HepG2 (cell line): Measurements from ENCODE around the gene SULT1B1. TPM values are rescaled to one million over a fixed set of nuclear protein-coding genes. Genes with fewer than 3 reads are reported as not detected.

Experiments
- ATAD3A ChIP-seq: sonication (generic); formaldehyde crosslinking; IDR thresholded peaks from 2 replicates; pipeline ENCODE4 v1.4.0; 2020; ENCODE audit warnings: missing genetic modification reagents
- ATF1 ChIP-seq: IDR thresholded peaks from 2 replicates; pipeline ENCODE4 v1.6.1; 2016; ENCODE audit warnings: mild to moderate bottlenecking, control low read depth
- JUND ChIP-seq: sonication (generic); formaldehyde crosslinking; IDR thresholded peaks from 2 replicates; pipeline ENCODE4 v1.8.0; 2022; ENCODE audit warnings: mild to moderate bottlenecking, missing genetic modification reagents
- NR2F1 ChIP-seq, 2 experiments: fragments of 450-650 bp in 1 of 2; formaldehyde crosslinking in 1 of 2; IDR thresholded peaks; 2 replicates each; pipeline versions ENCODE4 v1.5.0 to v1.6.1; 2016 to 2020; ENCODE audit warnings: mild to moderate bottlenecking in 1 of 2, missing compliant biosample characterization in 1 of 2, missing genetic modification reagents in 1 of 2, moderate library complexity in 1 of 2
- POLR2AphosphoS2 ChIP-seq: IDR thresholded peaks from 2 replicates; pipeline ENCODE4 v1.6.1; 2011; ENCODE audit warnings: low read depth, low read length, improper control_type of control experiment
- RCOR2 ChIP-seq: IDR thresholded peaks from 2 replicates; pipeline ENCODE4 v1.6.1; 2016; ENCODE audit warnings: missing biosample characterization, missing genetic modification reagents
- SAP130 ChIP-seq: IDR thresholded peaks from 2 replicates; pipeline ENCODE4 v1.6.1; 2016; ENCODE audit warnings: low read depth
- SMARCE1 ChIP-seq: fragments of 450-650 bp; IDR thresholded peaks from 2 replicates; pipeline ENCODE4 v1.6.1; 2017; ENCODE audit warnings: borderline replicate concordance
- STAG1 ChIP-seq: sonication (generic); formaldehyde crosslinking; IDR thresholded peaks from 2 replicates; pipeline ENCODE4 v1.4.0; 2020; ENCODE audit warnings: missing genetic modification reagents
- YEATS4 ChIP-seq: sonication (generic); formaldehyde crosslinking; IDR thresholded peaks from 2 replicates; pipeline ENCODE4 v1.4.0; 2020; ENCODE audit warnings: missing genetic modification reagents, borderline replicate concordance
- ZKSCAN8 ChIP-seq: IDR thresholded peaks from 2 replicates; pipeline ENCODE4 v1.6.1; 2016; ENCODE audit warnings: borderline replicate concordance, missing genetic modification reagents, missing compliant biosample characterization
- ZMYM2 ChIP-seq: sonication (generic); formaldehyde crosslinking; IDR thresholded peaks from 2 replicates; pipeline ENCODE4 v1.8.0; 2022; ENCODE audit warnings: mild to moderate bottlenecking, missing genetic modification reagents
- ZNF644 ChIP-seq: IDR thresholded peaks from 2 replicates; pipeline ENCODE4 v1.6.1; 2016; ENCODE audit warnings: low read depth
- polyA plus RNA-seq, 8 experiments: library from polyadenylated mRNA; depleted of rRNA in 3 of 8; stranded (reverse) in 7 of 8; unstranded in 1 of 8; fragments of >200 nt; fragmentation: Illumina TruSeq in 4 of 8; extraction: Trizol in 4 of 8; gene quantifications; 2 replicates each; pipeline versions ENCODE4 v1.2.1 to v1.2.3, GENCODE V29; 2011 to 2016; ENCODE audit warnings: low read depth in 4 of 8, missing spikeins in 1 of 8, mixed read lengths in 1 of 8; ENCODE audit not compliant: insufficient read depth in 1 of 8
- total RNA-seq, 5 experiments: library from RNA; depleted of rRNA; stranded (reverse); fragments of >200 nt; fragmentation: Illumina TruSeq; extraction: Trizol; gene quantifications; 2 replicates each; pipeline ENCODE4 v1.2.3, GENCODE V29; 2016; ENCODE audit warnings: low read depth in 1 of 5
- TF ChIP-seq, protein P1 (sequence below): sonication (generic); formaldehyde crosslinking; IDR thresholded peaks from 2 replicates; pipeline ENCODE4 v1.4.0; 2020; ENCODE audit warnings: missing genetic modification reagents
- TF ChIP-seq, protein P2 (sequence below): sonication (generic); formaldehyde crosslinking; IDR thresholded peaks from 2 replicates; pipeline ENCODE4 v1.5.0; 2020; ENCODE audit warnings: mild to moderate bottlenecking, missing genetic modification reagents
- TF ChIP-seq, protein P3 (sequence below): sonication (generic); formaldehyde crosslinking; IDR thresholded peaks from 2 replicates; pipeline ENCODE4 v1.5.0; 2020; ENCODE audit warnings: missing genetic modification reagents
- TF ChIP-seq, protein P4 (sequence below): sonication (generic); formaldehyde crosslinking; IDR thresholded peaks from 2 replicates; pipeline ENCODE4 v1.8.1; 2023; ENCODE audit warnings: mild to moderate bottlenecking, moderate library complexity, missing genetic modification reagents
- TF ChIP-seq, protein P5 (sequence below): IDR thresholded peaks from 2 replicates; pipeline ENCODE4 v1.4.0; 2020; ENCODE audit warnings: mild to moderate bottlenecking, missing genetic modification reagents

The SULT1B1 gene
- total and polyA plus RNA-seq, 2 of the 13 experiments (the other 11 are each of a cell fraction or from before 2014, with no cell fraction given), result 0.20 to 0.25 TPM

DNA sequence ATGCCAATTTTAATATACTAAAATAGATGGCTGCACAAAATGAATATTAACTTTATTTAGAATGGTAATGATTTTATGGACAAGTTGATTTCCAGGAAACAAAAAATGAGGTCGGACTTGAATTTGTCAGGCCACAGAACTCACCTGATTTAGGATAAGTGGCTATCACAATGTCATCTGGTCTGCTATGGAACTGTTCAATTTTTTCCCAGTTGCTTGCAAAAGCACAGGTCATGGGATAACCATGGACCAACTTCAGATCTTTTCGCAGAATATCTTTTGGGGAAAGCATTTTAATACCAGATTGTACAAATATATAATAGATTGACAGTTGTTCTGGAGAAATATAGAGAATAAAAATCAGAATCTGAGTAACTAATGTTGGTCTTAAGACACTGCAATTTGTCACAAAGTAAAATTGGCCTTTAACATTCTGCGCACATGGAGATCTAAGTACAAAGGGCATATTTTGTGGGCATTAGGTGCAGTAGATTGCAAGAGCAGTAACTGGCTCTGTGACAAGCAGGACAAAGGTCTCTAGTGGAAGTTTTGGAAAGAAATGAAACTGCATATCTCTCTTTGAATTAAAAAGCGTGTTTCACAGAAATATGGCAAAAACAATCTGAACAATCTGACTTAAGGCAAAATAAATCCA lies 5.4 kb downstream of the SULT1B1 start (continued):
- TF ChIP-seq STAG1 (CRISPR knock-in tag) (no peak), SAP130 (CRISPR knock-in tag) (peak; percentile 45; the same call in 1 of the 2 replicates), ZNF644 (CRISPR knock-in tag) (peak; percentile 85), YEATS4 (CRISPR knock-in tag) (peak; percentile 32; the same call in 1 of the 2 replicates), POLR2AphosphoS2 (no peak), ZKSCAN8 (CRISPR knock-in tag) (no peak), JUND (CRISPR knock-in tag) (no peak), SMARCE1 (no peak), NR2F1 (CRISPR knock-in tag; IDR thresholded peaks at IDR 0.05) (peak in 1 of 2 experiments; percentile 32; a peak in 1 of 4 replicates), ZMYM2 (CRISPR knock-in tag) (peak; percentile 59; the same call in 1 of the 2 replicates), RCOR2 (peak; percentile 76; the same call in 1 of the 2 replicates), ATAD3A (CRISPR knock-in tag) (no peak), ATF1 (peak; percentile 43; the same call in 1 of the 2 replicates)
- TF ChIP-seq, protein P1, sequence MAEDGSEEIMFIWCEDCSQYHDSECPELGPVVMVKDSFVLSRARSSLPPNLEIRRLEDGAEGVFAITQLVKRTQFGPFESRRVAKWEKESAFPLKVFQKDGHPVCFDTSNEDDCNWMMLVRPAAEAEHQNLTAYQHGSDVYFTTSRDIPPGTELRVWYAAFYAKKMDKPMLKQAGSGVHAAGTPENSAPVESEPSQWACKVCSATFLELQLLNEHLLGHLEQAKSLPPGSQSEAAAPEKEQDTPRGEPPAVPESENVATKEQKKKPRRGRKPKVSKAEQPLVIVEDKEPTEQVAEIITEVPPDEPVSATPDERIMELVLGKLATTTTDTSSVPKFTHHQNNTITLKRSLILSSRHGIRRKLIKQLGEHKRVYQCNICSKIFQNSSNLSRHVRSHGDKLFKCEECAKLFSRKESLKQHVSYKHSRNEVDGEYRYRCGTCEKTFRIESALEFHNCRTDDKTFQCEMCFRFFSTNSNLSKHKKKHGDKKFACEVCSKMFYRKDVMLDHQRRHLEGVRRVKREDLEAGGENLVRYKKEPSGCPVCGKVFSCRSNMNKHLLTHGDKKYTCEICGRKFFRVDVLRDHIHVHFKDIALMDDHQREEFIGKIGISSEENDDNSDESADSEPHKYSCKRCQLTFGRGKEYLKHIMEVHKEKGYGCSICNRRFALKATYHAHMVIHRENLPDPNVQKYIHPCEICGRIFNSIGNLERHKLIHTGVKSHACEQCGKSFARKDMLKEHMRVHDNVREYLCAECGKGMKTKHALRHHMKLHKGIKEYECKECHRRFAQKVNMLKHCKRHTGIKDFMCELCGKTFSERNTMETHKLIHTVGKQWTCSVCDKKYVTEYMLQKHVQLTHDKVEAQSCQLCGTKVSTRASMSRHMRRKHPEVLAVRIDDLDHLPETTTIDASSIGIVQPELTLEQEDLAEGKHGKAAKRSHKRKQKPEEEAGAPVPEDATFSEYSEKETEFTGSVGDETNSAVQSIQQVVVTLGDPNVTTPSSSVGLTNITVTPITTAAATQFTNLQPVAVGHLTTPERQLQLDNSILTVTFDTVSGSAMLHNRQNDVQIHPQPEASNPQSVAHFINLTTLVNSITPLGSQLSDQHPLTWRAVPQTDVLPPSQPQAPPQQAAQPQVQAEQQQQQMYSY (CRISPR knock-in tag), result no peak
- TF ChIP-seq, protein P2, sequence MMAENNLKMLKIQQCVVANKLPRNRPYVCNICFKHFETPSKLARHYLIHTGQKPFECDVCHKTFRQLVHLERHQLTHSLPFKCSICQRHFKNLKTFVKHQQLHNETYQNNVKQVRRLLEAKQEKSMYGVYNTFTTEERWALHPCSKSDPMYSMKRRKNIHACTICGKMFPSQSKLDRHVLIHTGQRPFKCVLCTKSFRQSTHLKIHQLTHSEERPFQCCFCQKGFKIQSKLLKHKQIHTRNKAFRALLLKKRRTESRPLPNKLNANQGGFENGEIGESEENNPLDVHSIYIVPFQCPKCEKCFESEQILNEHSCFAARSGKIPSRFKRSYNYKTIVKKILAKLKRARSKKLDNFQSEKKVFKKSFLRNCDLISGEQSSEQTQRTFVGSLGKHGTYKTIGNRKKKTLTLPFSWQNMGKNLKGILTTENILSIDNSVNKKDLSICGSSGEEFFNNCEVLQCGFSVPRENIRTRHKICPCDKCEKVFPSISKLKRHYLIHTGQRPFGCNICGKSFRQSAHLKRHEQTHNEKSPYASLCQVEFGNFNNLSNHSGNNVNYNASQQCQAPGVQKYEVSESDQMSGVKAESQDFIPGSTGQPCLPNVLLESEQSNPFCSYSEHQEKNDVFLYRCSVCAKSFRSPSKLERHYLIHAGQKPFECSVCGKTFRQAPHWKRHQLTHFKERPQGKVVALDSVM (CRISPR knock-in tag), result no peak
- TF ChIP-seq, protein P3, sequence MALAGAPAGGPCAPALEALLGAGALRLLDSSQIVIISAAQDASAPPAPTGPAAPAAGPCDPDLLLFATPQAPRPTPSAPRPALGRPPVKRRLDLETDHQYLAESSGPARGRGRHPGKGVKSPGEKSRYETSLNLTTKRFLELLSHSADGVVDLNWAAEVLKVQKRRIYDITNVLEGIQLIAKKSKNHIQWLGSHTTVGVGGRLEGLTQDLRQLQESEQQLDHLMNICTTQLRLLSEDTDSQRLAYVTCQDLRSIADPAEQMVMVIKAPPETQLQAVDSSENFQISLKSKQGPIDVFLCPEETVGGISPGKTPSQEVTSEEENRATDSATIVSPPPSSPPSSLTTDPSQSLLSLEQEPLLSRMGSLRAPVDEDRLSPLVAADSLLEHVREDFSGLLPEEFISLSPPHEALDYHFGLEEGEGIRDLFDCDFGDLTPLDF, result no peak
- TF ChIP-seq, protein P4, sequence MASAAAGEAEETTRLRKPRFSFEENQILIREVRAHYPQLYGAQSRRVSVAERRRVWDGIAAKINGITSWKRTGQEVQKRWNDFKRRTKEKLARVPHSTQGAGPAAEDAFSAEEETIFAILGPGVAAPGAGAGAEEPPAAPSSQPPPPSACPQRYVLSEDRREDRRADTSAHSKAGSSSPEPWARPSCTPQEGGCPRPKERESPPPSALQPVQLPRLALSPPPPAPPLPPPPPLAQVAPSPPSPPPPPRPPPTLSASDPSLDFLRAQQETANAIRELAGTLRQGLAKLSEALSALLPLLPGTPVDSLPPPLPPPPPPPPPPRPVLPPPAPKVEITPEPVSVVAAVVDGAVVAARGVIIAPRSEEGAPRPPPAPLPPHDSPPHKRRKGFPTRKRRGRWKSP (CRISPR knock-in tag), result no peak
- TF ChIP-seq, protein P5, sequence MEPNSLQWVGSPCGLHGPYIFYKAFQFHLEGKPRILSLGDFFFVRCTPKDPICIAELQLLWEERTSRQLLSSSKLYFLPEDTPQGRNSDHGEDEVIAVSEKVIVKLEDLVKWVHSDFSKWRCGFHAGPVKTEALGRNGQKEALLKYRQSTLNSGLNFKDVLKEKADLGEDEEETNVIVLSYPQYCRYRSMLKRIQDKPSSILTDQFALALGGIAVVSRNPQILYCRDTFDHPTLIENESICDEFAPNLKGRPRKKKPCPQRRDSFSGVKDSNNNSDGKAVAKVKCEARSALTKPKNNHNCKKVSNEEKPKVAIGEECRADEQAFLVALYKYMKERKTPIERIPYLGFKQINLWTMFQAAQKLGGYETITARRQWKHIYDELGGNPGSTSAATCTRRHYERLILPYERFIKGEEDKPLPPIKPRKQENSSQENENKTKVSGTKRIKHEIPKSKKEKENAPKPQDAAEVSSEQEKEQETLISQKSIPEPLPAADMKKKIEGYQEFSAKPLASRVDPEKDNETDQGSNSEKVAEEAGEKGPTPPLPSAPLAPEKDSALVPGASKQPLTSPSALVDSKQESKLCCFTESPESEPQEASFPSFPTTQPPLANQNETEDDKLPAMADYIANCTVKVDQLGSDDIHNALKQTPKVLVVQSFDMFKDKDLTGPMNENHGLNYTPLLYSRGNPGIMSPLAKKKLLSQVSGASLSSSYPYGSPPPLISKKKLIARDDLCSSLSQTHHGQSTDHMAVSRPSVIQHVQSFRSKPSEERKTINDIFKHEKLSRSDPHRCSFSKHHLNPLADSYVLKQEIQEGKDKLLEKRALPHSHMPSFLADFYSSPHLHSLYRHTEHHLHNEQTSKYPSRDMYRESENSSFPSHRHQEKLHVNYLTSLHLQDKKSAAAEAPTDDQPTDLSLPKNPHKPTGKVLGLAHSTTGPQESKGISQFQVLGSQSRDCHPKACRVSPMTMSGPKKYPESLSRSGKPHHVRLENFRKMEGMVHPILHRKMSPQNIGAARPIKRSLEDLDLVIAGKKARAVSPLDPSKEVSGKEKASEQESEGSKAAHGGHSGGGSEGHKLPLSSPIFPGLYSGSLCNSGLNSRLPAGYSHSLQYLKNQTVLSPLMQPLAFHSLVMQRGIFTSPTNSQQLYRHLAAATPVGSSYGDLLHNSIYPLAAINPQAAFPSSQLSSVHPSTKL (CRISPR knock-in tag), result peak; percentile 87
